Measurements from ENCODE around the gene EXOC2.
A peak's percentile ranks its signal among the peaks of the same experiment; 100 is the strongest.

EXOC2 gene

GRCh38 chr6:693723-694009 is 727 bp upstream of the EXOC2 start:
- H3K4me3 ChIP-seq (replicated peaks; ENCODE audit: low read depth, low read length) = peak overlapping the region; percentile 86
- DNase-seq (ENCODE audit: low read depth) = no peak
- TF ChIP-seq CTCF (IDR thresholded peaks at IDR 0.05; ENCODE audit: low read length, missing control alignments) = no peak

DNA sequence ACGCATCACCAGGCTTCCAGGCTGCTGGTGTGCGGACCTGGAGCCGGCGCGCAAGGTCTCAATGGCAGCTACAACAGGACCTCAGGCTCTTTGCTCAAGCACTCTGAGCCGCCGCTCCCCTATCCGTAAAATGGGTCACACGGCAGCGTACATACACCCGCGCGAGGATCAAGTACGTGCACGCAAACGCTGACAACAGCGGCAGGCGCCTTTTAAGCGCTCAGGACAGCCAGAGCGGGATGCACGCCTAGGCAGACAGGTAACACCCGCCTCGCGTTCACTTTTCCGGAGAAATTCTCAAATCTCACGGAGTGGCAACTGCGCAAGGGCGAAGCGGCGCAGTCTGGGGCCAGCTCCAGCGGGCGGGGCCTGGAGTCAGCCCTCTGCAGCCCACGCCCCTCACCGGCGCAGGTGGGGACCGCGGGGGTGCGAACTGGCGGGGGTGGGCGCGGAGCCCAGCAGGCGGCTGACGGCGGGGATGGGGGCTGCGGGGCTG is 535 bp downstream of the EXOC2 start:
- peak; percentile 39 for DNase-seq (ENCODE audit: low read depth)
- peak overlapping the region; percentile 86 for H3K4me3 ChIP-seq (replicated peaks; ENCODE audit: low read depth, low read length)
- TF ChIP-seq CTCF (IDR thresholded peaks at IDR 0.05; ENCODE audit: low read length, missing control alignments) = no peak

- TF ChIP-seq CTCF (IDR thresholded peaks at IDR 0.05; ENCODE audit: low read length, missing control alignments) = no peak
- H3K4me3 ChIP-seq (replicated peaks; ENCODE audit: low read depth, low read length) = no peak overlapping the region
- DNase-seq (ENCODE audit: low read depth) = no peak
These were observed 3.7 kb downstream of the EXOC2 start for GRCh38 chr6:689223-689622.

DNA sequence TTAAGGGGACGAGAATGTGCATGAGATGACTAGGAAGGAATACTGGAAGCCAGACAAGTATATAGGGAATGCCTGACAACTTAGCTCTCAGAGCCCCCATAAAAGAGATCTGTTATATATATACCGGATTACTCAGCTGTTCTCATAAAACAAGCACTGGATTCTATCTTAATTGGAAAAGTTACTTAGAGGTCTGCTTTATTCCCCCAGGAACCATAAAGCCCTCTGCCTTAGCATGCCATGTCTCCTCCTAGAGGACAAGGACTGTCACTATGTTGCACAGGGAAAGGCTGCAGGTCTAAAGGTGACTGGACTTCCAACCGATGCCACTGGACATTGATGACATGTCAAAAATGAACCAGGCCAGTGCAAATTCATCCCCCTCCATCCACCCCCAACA is 6.4 kb downstream of the EXOC2 start:
- TF ChIP-seq CTCF (IDR thresholded peaks at IDR 0.05; ENCODE audit: low read length, missing control alignments) = peak; percentile 31
- DNase-seq (ENCODE audit: low read depth) = no peak
- no peak overlapping the region for H3K4me3 ChIP-seq (replicated peaks; ENCODE audit: low read depth, low read length)

DNA sequence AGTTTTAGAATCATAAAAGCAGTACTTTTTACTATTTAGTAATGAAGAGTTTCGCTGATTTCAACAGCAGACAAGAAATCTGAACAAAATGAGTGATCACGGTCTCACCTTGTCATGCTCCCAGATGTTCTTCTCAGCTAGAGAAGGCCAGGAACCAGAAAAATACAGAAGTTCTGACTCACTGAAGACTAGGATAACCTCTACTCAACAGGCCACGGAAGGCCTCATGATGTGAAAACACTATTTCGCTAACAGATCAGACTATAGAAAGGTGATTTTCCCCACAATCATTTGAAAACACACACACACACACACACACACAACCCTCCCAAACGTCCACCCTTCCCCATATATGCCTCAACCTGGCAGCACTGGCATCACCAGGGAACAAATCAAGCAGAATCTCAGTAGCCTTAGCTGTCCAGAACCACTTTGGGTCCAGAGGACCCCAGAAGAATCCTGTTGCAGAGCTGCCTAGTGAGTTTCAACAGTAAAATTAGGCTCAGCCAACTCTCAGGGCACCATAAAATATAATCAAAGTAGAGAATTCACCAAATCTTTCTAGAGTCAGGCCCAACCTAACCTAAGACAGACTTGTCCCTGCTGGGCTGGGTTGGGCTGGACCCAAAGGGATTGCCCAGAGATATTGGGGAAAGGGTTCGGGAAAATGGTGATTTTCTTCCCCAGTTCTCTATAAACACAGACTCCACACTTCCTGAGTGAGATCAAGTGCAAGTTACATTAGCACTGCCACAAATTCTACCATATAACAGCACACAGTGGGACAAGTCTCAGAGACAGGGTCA is 7.9 kb downstream of the EXOC2 start:
- no peak for TF ChIP-seq CTCF (IDR thresholded peaks at IDR 0.05; ENCODE audit: low read length, missing control alignments)
- DNase-seq (ENCODE audit: low read depth) = peak; percentile 57
- H3K4me3 ChIP-seq (replicated peaks; ENCODE audit: low read depth, low read length) = no peak overlapping the region

DNA sequence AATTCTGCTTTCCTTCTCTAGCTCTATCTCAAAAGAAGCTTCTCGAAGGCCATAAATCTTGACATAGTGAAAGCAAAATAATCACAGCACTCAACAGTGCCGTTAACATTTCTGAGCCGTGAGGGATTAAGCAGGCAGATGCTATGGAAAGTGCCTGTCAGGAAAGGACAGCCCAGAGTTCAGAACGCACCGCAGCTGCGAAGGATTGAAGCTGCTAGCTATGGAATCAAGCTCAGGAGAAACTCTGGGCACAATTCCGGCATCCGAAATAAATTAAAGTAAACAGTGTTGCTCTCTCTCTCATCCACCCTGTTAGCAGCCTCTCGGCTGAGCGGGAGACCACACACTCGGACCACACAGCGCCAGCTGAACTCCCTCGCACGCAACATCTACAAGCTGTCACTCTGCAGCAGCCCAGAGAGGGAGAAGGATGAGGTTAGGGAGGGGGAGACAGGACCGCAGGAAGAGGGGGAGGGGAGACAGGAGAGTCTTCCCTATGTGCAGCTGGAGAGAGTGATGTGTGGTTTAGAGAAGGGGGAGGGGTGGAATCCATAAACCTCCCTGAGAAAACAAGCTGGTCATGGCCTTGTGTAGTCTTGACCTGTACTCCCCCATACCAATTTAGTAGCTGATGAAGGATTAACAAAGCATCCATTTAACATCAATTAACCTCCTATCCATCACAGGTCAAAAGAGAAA is 9.0 kb downstream of the EXOC2 start:
- H3K4me3 ChIP-seq (replicated peaks; ENCODE audit: low read depth, low read length) = peak overlapping the region; percentile 36
- TF ChIP-seq CTCF (IDR thresholded peaks at IDR 0.05; ENCODE audit: low read length, missing control alignments) = no peak
- DNase-seq (ENCODE audit: low read depth) = peak; percentile 78
